Lower leg skin (tissue), 4 donors: ENCODE measurements around the gene MYO5A. TPM values are rescaled to one million over a fixed set of nuclear protein-coding genes. Genes with fewer than 3 reads are reported as not detected.
A peak's percentile ranks its signal among the peaks of the same experiment; 100 is the strongest.

Experiments
- DNase-seq, 2 donors: peaks; one replicate each; pipeline ENCODE4 v3.0.0-alpha.2; 2019; ENCODE audit warnings: low spot score in 2 of 2
- H3K4me3 ChIP-seq: fragments of 200-600 bp; sonication (generic); 2 replicates; pipeline ENCODE4 v1.5.1; 2017; ENCODE audit warnings: mild to moderate bottlenecking, low read depth; ENCODE audit not compliant: poor library complexity, severe bottlenecking
- CTCF ChIP-seq, 3 donors: fragments of 450-650 bp; IDR thresholded peaks; one replicate each; pipeline ENCODE4 v1.5.1; 2016; ENCODE audit warnings: antibody characterized with exemption in 3 of 3, mild to moderate bottlenecking in 3 of 3, moderate library complexity in 2 of 3
- POLR2A ChIP-seq, 2 donors: fragments of 450-650 bp; IDR thresholded peaks; one replicate each; pipeline ENCODE4 v1.6.1; 2016 to 2017; ENCODE audit warnings: antibody characterized with exemption in 2 of 2, mild to moderate bottlenecking in 1 of 2, moderate library complexity in 1 of 2
- WGBS, 2 donors: methylation state at CpG; one replicate each; pipeline ENCODE4 v1.1.5; 2018; 5-methylcytosine and 5-hydroxymethylcytosine counted together
- intact Hi-C: fragments of 100-400 bp; cut with DNase I; formaldehyde crosslinking; loops from one replicate; pipeline ENCODE4 v1.15.0; 2023; ENCODE audit warnings: low total_unique reads
- total RNA-seq, 4 donors: library from RNA; depleted of rRNA; stranded (reverse); fragments of >200 nt; gene quantifications; one replicate each; pipeline ENCODE4 v1.1.0, GENCODE V29; 2016

Gene MYO5A
- total RNA-seq, 4 donors from 2014 or later: 28.0 to 45.1 (median 37.8) TPM

GRCh38 chr15:52278636-52279367, 249.9 kb downstream of the MYO5A start:
- no peak overlapping the region for H3K4me3 ChIP-seq
- DNase-seq: peak in 1 of 2 donors; percentile 49
- intact Hi-C loops: no loop called here
- 67 to 68% methylated on average over 13 of the region's 13 CpGs for WGBS, 2 donors
- no peak for TF ChIP-seq CTCF (IDR thresholded peaks at IDR 0.05)
- no peak for TF ChIP-seq POLR2A (IDR thresholded peaks at IDR 0.05)

- TF ChIP-seq CTCF (IDR thresholded peaks at IDR 0.05) (no peak), POLR2A (IDR thresholded peaks at IDR 0.05) (no peak)
- no peak for DNase-seq
- 58 to 71% methylated on average over 3 of the region's 3 CpGs for WGBS, 2 donors
- H3K4me3 ChIP-seq: no peak overlapping the region
- intact Hi-C loops: no loop called here
Observed at GRCh38 chr15:52278135-52278534, 250.5 kb downstream of the MYO5A start.

GRCh38 chr15:52277575-52277974, 251.1 kb downstream of the MYO5A start:
- H3K4me3 ChIP-seq: no peak overlapping the region
- WGBS, 2 donors: 84 to 91% methylated on average over 8 to 9 of the region's 9 CpGs
- no peak for TF ChIP-seq POLR2A (IDR thresholded peaks at IDR 0.05)
- no peak for TF ChIP-seq CTCF (IDR thresholded peaks at IDR 0.05)
- peak in 1 of 2 donors; percentile 66 for DNase-seq
- intact Hi-C loops: no loop called here

- DNase-seq: peak in 1 of 2 donors; percentile 48
- WGBS, 2 donors: 93 to 94% methylated on average over 7 of the region's 7 CpGs
- H3K4me3 ChIP-seq: no peak overlapping the region
- TF ChIP-seq POLR2A (IDR thresholded peaks at IDR 0.05) (no peak), CTCF (IDR thresholded peaks at IDR 0.05) (no peak)
- intact Hi-C loops: no loop called here
Observed at GRCh38 chr15:52276256-52276770, 252.4 kb downstream of the MYO5A start.

- TF ChIP-seq POLR2A (IDR thresholded peaks at IDR 0.05): no peak
- no peak for TF ChIP-seq CTCF (IDR thresholded peaks at IDR 0.05)
- no peak overlapping the region for H3K4me3 ChIP-seq
- 77% methylated on average over 11 of the region's 11 CpGs for WGBS, 2 donors
- DNase-seq: no peak
- intact Hi-C loops: no loop called here
Observed at GRCh38 chr15:52263563-52264282, 265.0 kb downstream of the MYO5A start.
